Trophoblast cell (in vitro differentiated cells and primary cell): ENCODE measurements around the gene ZNF320.

ENCODE experiments used
- DNase-seq, 2 donors: peaks; one replicate each; pipeline ENCODE4 v3.0.0-alpha.2; 2016
- H2AFZ ChIP-seq: 2 replicates; pipeline ENCODE4 v1.6.1; 2013; ENCODE audit warnings: low read length, moderate library complexity, mild to moderate bottlenecking; ENCODE audit not compliant: insufficient read depth, poor library complexity
- H2AK5ac ChIP-seq: 2 replicates; pipeline ENCODE4 v1.6.1; 2013; ENCODE audit warnings: mild to moderate bottlenecking, low read length
- H2BK120ac ChIP-seq: 2 replicates; pipeline ENCODE4 v1.6.1; 2013; ENCODE audit warnings: low read length, mild to moderate bottlenecking, moderate library complexity; ENCODE audit not compliant: insufficient read depth, poor library complexity
- H2BK12ac ChIP-seq: 2 replicates; pipeline ENCODE4 v1.6.1; 2013; ENCODE audit warnings: mild to moderate bottlenecking, low read length, moderate library complexity
- H2BK5ac ChIP-seq: 2 replicates; pipeline ENCODE4 v1.6.1; 2013; ENCODE audit warnings: low read length, low read depth, moderate library complexity, mild to moderate bottlenecking; ENCODE audit not compliant: poor library complexity
- H3K14ac ChIP-seq: 2 replicates; pipeline ENCODE4 v1.6.1; 2013; ENCODE audit warnings: mild to moderate bottlenecking, low read length
- H3K18ac ChIP-seq: 2 replicates; pipeline ENCODE4 v1.6.1; 2013; ENCODE audit warnings: mild to moderate bottlenecking, low read length
- H3K23ac ChIP-seq: 2 replicates; pipeline ENCODE4 v1.6.1; 2013; ENCODE audit warnings: low read length
- H3K27ac ChIP-seq: 2 replicates; pipeline ENCODE4 v1.5.1; 2013; ENCODE audit warnings: low read depth, mild to moderate bottlenecking, inconsistent platforms, low read length, moderate library complexity
- H3K27me3 ChIP-seq: 2 replicates; pipeline ENCODE4 v1.6.1; 2013; ENCODE audit warnings: inconsistent platforms, mild to moderate bottlenecking, low read length, moderate library complexity; ENCODE audit not compliant: insufficient read depth
- H3K36me3 ChIP-seq, 2 experiments: 1 replicate in 1 of 2; 2 replicates in 1 of 2; pipeline ENCODE4 v1.6.1; 2013; ENCODE audit warnings: low read length in 2 of 2, mild to moderate bottlenecking in 2 of 2, moderate library complexity in 1 of 2; ENCODE audit not compliant: insufficient read depth in 2 of 2, control insufficient read depth in 1 of 2
- H3K4ac ChIP-seq: 2 replicates; pipeline ENCODE4 v1.6.1; 2013; ENCODE audit warnings: low read depth, mild to moderate bottlenecking, low read length, moderate library complexity
- H3K4me1 ChIP-seq, 2 experiments: 1 replicate in 1 of 2; 2 replicates in 1 of 2; pipeline ENCODE4 v1.6.1; 2013; ENCODE audit warnings: low read length in 2 of 2, mild to moderate bottlenecking in 2 of 2, moderate library complexity in 1 of 2; ENCODE audit not compliant: insufficient read depth in 2 of 2, control insufficient read depth in 1 of 2
- H3K4me2 ChIP-seq: 2 replicates; pipeline ENCODE4 v1.6.1; 2013; ENCODE audit warnings: inconsistent platforms, mild to moderate bottlenecking, low read length, moderate library complexity
- H3K4me3 ChIP-seq: 2 replicates; pipeline ENCODE4 v1.5.1; 2013; ENCODE audit warnings: mild to moderate bottlenecking, low read depth, low read length, inconsistent platforms
- H3K79me1 ChIP-seq: one replicate; pipeline ENCODE4 v1.6.1; 2013; ENCODE audit warnings: low read length
- H3K79me2 ChIP-seq: 2 replicates; pipeline ENCODE4 v1.6.1; 2013; ENCODE audit warnings: low read length, mild to moderate bottlenecking; ENCODE audit not compliant: control insufficient read depth, insufficient read depth, poor library complexity
- H3K9ac ChIP-seq: 2 replicates; pipeline ENCODE4 v1.6.1; 2013; ENCODE audit warnings: mild to moderate bottlenecking, low read length
- H3K9me3 ChIP-seq: 2 replicates; pipeline ENCODE4 v1.6.1; 2013; ENCODE audit warnings: low read depth, mild to moderate bottlenecking, control low read depth, inconsistent platforms, low read length; ENCODE audit not compliant: insufficient read depth
- H4K12ac ChIP-seq: 2 replicates; pipeline ENCODE4 v1.6.1; 2013; ENCODE audit warnings: low read depth, mild to moderate bottlenecking, low read length, moderate library complexity
- H4K8ac ChIP-seq: 2 replicates; pipeline ENCODE4 v1.6.1; 2013; ENCODE audit warnings: low read depth, mild to moderate bottlenecking, low read length, moderate library complexity
- H4K91ac ChIP-seq: one replicate; pipeline ENCODE4 v1.6.1; 2013; ENCODE audit warnings: low read depth, mild to moderate bottlenecking, low read length, moderate library complexity
- WGBS: extraction: QIAGEN DNeasy Blood & Tissue Kit; methylation state at CpG from one replicate; pipeline ENCODE4 v1.1.7; 2013; ENCODE audit warnings: missing lambda C conversion rate; ENCODE audit not compliant: insufficient read length, insufficient coverage; ENCODE audit errors: extremely low coverage; 5-methylcytosine and 5-hydroxymethylcytosine counted together

Gene ZNF320

DNA sequence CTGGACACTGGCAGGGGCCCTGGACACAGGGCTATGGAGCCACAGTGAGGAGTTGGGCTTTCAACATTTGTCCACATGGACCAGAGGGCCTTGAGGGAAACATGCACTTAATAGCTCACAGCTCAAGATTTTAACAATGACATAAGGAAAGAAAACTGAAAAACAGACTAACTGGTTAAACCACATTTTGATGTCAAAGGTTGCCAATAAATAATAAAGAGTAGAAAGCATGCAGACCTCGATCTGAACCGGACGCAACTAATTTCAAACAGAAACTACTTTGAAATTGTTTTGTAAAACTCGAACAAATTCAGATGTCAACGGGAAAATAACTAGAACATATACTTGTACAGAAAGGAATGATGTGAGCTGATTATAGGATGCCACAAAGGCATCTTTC, 41.3 kb upstream of the ZNF320 start:
- H3K36me3 ChIP-seq: peaks cover 0 to 3% of the 10 kb centered on the region in 2 experiments
- WGBS: no CpG with 5 or more reads among the region's 5 CpGs
- no peak overlapping the region for H2AK5ac ChIP-seq
- peaks cover 9% of the 10 kb centered on the region for H3K79me2 ChIP-seq
- H3K18ac ChIP-seq: no peak overlapping the region
- no peak overlapping the region for H3K23ac ChIP-seq
- H2BK5ac ChIP-seq: peak overlapping the region; percentile 35
- H3K9ac ChIP-seq: no peak overlapping the region
- H2AFZ ChIP-seq: no peak overlapping the region
- peaks cover 32% of the 10 kb centered on the region for H3K79me1 ChIP-seq
- no peak overlapping the region for H4K91ac ChIP-seq
- no peak overlapping the region for H4K12ac ChIP-seq
- H3K4me1 ChIP-seq: peaks cover 26 to 43% of the 10 kb centered on the region in 2 experiments
- peak overlapping the region; percentile 85 for H3K27ac ChIP-seq
- no peak overlapping the region for H2BK120ac ChIP-seq
- no peak overlapping the region for H3K4ac ChIP-seq
- no peak overlapping the region for H4K8ac ChIP-seq
- H3K4me2 ChIP-seq: no peak overlapping the region
- no peak overlapping the region for H3K14ac ChIP-seq
- peak; percentile 25 to 94 for DNase-seq
- H2BK12ac ChIP-seq: no peak overlapping the region
- H3K9me3 ChIP-seq: no peaks in the 10 kb centered on the region
- H3K27me3 ChIP-seq: no peaks in the 10 kb centered on the region
- H3K4me3 ChIP-seq: no peak overlapping the region

DNA sequence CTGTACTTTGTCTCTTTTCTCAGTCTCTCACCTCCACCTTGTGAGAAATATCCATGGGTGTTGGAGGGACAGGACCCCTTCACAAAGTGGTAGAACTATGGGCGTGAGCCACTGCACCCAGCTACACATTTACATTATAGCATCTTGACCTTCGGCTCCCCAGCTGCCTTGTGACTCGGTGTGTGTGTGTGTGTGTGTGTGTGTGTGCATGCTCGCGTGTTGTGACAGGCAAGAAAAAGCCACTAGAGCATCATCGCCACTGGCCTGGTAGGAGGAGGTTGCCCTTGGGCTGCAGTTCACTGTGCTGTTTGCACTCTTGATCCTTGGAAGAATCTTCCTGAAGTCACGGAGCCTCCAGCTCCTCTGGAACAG, 39.5 kb upstream of the ZNF320 start:
- peak overlapping the region; percentile 65 for H4K91ac ChIP-seq
- peak overlapping the region; percentile 12 for H2BK5ac ChIP-seq
- H2AK5ac ChIP-seq: peak overlapping the region; percentile 28
- peak overlapping the region; percentile 1 for H3K4ac ChIP-seq
- H2BK12ac ChIP-seq: peak overlapping the region; percentile 34
- peaks cover 29 to 46% of the 10 kb centered on the region in 2 experiments for H3K4me1 ChIP-seq
- H3K23ac ChIP-seq: no peak overlapping the region
- H3K9me3 ChIP-seq: no peaks in the 10 kb centered on the region
- no CpG with 5 or more reads among the region's 7 CpGs for WGBS
- peaks cover 0 to 3% of the 10 kb centered on the region in 2 experiments for H3K36me3 ChIP-seq
- peaks cover 19% of the 10 kb centered on the region for H3K79me1 ChIP-seq
- no peaks in the 10 kb centered on the region for H3K27me3 ChIP-seq
- H3K4me2 ChIP-seq: peak overlapping the region; percentile 1
- H3K14ac ChIP-seq: peak overlapping the region; percentile 48
- peak overlapping the region; percentile 12 for H2BK120ac ChIP-seq
- peak overlapping the region; percentile 85 for H3K27ac ChIP-seq
- DNase-seq: no peak
- H2AFZ ChIP-seq: no peak overlapping the region
- H3K4me3 ChIP-seq: no peak overlapping the region
- H4K8ac ChIP-seq: no peak overlapping the region
- peak overlapping the region; percentile 36 for H3K18ac ChIP-seq
- peaks cover 5% of the 10 kb centered on the region for H3K79me2 ChIP-seq
- peak overlapping the region; percentile 1 for H4K12ac ChIP-seq
- no peak overlapping the region for H3K9ac ChIP-seq

DNA sequence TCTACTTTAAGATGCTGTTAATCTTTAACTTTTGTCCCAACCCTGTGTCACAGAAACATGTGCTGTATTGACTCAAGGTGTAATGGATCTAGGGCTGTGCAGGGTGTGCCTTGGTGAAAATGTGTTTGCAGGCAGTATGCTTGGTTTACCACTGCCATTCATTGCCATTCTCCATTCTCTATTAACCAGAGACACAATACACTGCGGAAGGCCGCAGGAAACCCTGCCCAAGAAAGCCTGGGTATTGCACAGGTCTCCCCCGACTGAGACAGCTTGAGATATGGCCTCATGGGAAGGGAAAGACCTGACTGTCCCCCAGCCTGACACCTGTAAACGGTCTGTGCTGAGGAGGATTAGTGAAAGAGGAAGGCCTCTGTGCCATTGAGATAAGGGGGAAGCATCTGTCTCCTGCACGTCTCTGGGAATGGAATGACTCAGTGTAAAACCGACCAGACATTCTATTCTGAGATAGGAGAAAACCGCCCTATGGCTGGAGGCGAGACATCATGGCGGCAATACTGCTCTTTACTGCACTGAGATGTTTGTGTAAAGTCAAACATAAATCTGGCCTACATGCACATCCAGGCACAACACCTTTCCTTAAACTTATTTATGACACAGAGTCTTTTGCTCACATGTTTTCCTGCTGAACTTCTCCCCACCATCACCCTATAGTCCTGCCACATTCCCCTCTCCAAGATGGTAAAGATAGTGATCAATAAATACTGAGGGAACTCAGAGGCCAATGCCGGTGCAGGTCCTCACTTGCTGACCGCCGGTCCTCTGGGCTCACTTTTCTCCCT, 38.9 kb upstream of the ZNF320 start:
- Histone ChIP-seq H2BK120ac (no peak overlapping the region), H3K4me2 (peak overlapping the region; percentile 35), H4K8ac (no peak overlapping the region), H2AK5ac (no peak overlapping the region), H3K27me3 (no peaks in the 10 kb centered on the region), H4K91ac (peak overlapping the region; percentile 66), H3K36me3 (peaks cover 0 to 3% of the 10 kb centered on the region in 2 experiments), H3K9me3 (no peaks in the 10 kb centered on the region), H3K27ac (peak overlapping the region; percentile 85), H4K12ac (no peak overlapping the region), H3K9ac (no peak overlapping the region), H3K79me2 (peaks cover 4% of the 10 kb centered on the region), H3K4ac (no peak overlapping the region), H3K23ac (no peak overlapping the region), H3K4me3 (no peak overlapping the region), H2BK5ac (peak overlapping the region; percentile 12), H3K4me1 (peaks cover 29 to 46% of the 10 kb centered on the region in 2 experiments), H3K79me1 (peaks cover 17% of the 10 kb centered on the region), H2BK12ac (peak overlapping the region; percentile 52), H3K14ac (no peak overlapping the region), H3K18ac (peak overlapping the region; percentile 53), H2AFZ (no peak overlapping the region)
- DNase-seq: peak; percentile 33 to 55
- WGBS: no CpG with 5 or more reads among the region's 12 CpGs

DNA sequence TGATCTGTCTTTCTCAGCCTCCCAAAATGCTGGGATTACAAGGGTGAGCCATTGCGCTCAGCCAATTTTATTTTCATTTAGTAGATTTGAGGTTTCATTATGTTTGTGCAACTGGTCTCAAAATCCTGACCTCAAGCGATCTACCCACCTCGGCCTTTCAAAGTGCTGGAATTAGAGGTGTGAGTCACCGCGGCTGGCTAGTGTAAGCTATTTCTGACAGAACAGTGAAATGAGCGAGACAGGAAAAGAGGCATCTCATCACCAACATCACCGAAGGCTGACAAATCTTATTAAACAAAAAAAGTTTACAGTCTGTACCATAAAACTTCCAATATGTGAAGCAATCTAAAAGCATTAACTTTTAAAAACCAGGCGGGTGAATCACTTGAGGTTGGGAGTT, 38.0 kb upstream of the ZNF320 start:
- peak overlapping the region; percentile 43 for H2BK5ac ChIP-seq
- no peak overlapping the region for H3K4me3 ChIP-seq
- H3K27ac ChIP-seq: peak overlapping the region; percentile 85
- H3K18ac ChIP-seq: no peak overlapping the region
- H3K4me1 ChIP-seq: peaks cover 29 to 46% of the 10 kb centered on the region in 2 experiments
- no peak overlapping the region for H4K8ac ChIP-seq
- H3K14ac ChIP-seq: no peak overlapping the region
- no CpG with 5 or more reads among the region's 8 CpGs for WGBS
- no peak overlapping the region for H2AFZ ChIP-seq
- H3K23ac ChIP-seq: no peak overlapping the region
- peaks cover 17% of the 10 kb centered on the region for H3K79me1 ChIP-seq
- H2BK120ac ChIP-seq: no peak overlapping the region
- H4K91ac ChIP-seq: no peak overlapping the region
- H3K36me3 ChIP-seq: peaks cover 0 to 10% of the 10 kb centered on the region in 2 experiments
- H3K4me2 ChIP-seq: no peak overlapping the region
- H2BK12ac ChIP-seq: peak overlapping the region; percentile 61
- no peak overlapping the region for H3K4ac ChIP-seq
- peaks cover 2% of the 10 kb centered on the region for H3K79me2 ChIP-seq
- H3K9me3 ChIP-seq: no peaks in the 10 kb centered on the region
- H4K12ac ChIP-seq: no peak overlapping the region
- peak; percentile 24 to 46 for DNase-seq
- H3K9ac ChIP-seq: no peak overlapping the region
- H2AK5ac ChIP-seq: no peak overlapping the region
- no peaks in the 10 kb centered on the region for H3K27me3 ChIP-seq
